ENCODE measurements around the gene CXCR5. TPM values are rescaled to one million over a fixed set of nuclear protein-coding genes. Genes with fewer than 3 reads are reported as not detected.

The CXCR5 gene
- polyA plus RNA-seq, 1 donor (not counting 4 experiments of a cell fraction or from before 2014, with no cell fraction given) = not detected

DNA sequence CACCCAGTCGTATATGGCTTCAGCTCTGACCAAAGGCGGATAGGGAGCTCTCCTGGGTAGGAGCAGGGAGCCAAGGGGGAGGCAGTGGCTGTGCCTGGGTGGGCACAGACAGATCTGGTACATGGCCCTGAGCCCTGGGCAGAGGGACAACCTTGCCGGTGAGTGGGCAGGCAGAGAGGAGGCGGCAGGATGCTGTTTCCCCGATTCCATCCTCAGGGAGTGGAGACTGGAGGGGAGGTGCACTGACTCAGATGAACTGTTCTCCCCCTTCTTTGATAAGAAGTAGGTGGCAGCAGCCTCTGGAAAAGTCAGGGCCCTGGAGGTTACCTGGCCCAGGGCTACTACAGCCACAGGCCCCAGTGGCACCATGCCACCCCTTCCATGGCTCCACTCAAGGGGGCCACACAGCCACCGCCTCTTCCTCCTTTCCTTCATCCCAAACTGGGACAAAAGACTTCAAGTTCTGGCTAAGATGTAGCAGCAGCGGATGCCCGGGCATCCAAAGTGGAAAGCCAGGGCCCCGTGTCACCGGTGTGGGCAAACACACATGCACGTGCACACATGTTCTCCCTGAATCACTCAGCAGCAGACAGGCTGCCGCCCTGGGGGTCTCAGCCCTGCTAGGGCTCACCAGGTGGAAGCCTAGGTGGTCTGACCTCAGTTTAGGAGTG lies 13.4 kb downstream of the CXCR5 start:
- Histone ChIP-seq H3K9ac (ENCODE audit: control insufficient read depth, extremely low read depth, insufficient read depth, low read length) (no peak overlapping the region), H3K27ac (ENCODE audit: control insufficient read depth, insufficient read depth, low read length) (no peak overlapping the region), H3K27me3 (ENCODE audit: control insufficient read depth, extremely low read depth, insufficient read depth, low read length) (no peaks in the 10 kb centered on the region), H3K4me3 (ENCODE audit: control insufficient read depth in 2 of 3, extremely low read depth in 1 of 3, insufficient read depth in 2 of 3, low read depth in 1 of 3, low read length in 3 of 3) (no peak overlapping the region), H3K36me3 (ENCODE audit: control insufficient read depth in 2 of 2, extremely low read depth in 1 of 2, insufficient read depth in 2 of 2, low read length in 2 of 2) (peaks cover 22 to 40% of the 10 kb centered on the region in 2 experiments), H4K20me1 (ENCODE audit: control insufficient read depth, extremely low read depth, insufficient read depth, low read length) (peaks cover 11% of the 10 kb centered on the region), H3K79me2 (ENCODE audit: control insufficient read depth, insufficient read depth, low read length) (peaks cover 12% of the 10 kb centered on the region), H3K4me2 (ENCODE audit: control insufficient read depth, extremely low read depth, insufficient read depth, low read depth, low read length) (no peak overlapping the region), H2AFZ (ENCODE audit: control insufficient read depth, low read length) (no peak overlapping the region), H3K4me1 (ENCODE audit: control insufficient read depth, extremely low read depth, insufficient read depth, low read length) (no peaks in the 10 kb centered on the region), H3K9me1 (ENCODE audit: control insufficient read depth, extremely low read depth, insufficient read depth, low read length) (no peaks in the 10 kb centered on the region), H3K9me3 (ENCODE audit: control insufficient read depth, low read depth, low read length) (no peaks in the 10 kb centered on the region)
- dilution Hi-C loops (cut with MboI; ENCODE audit: extremely low pct_ligation_motif_present, low sequenced_read_pairs) = no loop called here
- TF ChIP-seq EZH2 (IDR thresholded peaks at IDR 0.05; ENCODE audit: low read length) = no peak
- TF ChIP-seq, protein P1, sequence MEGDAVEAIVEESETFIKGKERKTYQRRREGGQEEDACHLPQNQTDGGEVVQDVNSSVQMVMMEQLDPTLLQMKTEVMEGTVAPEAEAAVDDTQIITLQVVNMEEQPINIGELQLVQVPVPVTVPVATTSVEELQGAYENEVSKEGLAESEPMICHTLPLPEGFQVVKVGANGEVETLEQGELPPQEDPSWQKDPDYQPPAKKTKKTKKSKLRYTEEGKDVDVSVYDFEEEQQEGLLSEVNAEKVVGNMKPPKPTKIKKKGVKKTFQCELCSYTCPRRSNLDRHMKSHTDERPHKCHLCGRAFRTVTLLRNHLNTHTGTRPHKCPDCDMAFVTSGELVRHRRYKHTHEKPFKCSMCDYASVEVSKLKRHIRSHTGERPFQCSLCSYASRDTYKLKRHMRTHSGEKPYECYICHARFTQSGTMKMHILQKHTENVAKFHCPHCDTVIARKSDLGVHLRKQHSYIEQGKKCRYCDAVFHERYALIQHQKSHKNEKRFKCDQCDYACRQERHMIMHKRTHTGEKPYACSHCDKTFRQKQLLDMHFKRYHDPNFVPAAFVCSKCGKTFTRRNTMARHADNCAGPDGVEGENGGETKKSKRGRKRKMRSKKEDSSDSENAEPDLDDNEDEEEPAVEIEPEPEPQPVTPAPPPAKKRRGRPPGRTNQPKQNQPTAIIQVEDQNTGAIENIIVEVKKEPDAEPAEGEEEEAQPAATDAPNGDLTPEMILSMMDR (optimal IDR thresholded peaks at IDR 0.05 in 1 of 3, IDR thresholded peaks at IDR 0.05 in 1 of 3, conservative IDR thresholded peaks at IDR 0.05 in 1 of 3; ENCODE audit: extremely low read depth in 1 of 3, insufficient read depth in 2 of 3, low read length in 3 of 3) = no peak
- DNase-seq (ENCODE audit: low read depth, low spot score) = no peak
- no peak for FAIRE-seq

DNA sequence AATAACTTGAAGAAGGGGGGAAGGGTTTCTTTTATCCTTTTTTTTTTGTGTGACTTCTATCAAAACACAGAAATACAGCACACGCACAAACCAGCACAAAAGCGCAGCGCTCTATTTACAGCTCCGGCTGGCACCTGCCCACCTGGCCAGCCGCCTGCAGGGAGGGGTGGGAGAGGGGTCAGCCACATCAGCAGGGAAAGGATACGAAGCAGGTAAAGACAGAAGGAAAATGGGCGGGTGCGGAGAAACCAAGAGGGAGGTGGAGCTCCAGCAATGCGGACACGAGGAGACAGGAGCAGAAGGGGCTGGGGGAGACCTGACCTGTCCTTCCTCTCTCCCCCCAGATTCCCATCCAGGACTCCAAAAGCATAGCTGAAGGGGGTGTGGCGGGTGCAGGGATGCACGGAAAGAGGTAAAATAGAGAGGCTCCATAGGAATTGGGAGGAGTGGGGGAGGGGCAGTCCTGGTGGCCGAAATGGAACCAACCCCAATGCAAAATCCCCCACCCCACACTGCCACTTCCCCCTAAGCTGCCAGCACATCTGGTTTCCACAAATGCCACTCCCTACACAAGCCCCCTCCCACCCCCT lies 14.1 kb downstream of the CXCR5 start:
- H3K36me3 ChIP-seq (ENCODE audit: control insufficient read depth in 2 of 2, extremely low read depth in 1 of 2, insufficient read depth in 2 of 2, low read length in 2 of 2) = peaks cover 22 to 42% of the 10 kb centered on the region in 2 experiments
- no peaks in the 10 kb centered on the region for H3K27me3 ChIP-seq (ENCODE audit: control insufficient read depth, extremely low read depth, insufficient read depth, low read length)
- dilution Hi-C loops (cut with MboI; ENCODE audit: extremely low pct_ligation_motif_present, low sequenced_read_pairs) = no loop called here
- peaks cover 11% of the 10 kb centered on the region for H4K20me1 ChIP-seq (ENCODE audit: control insufficient read depth, extremely low read depth, insufficient read depth, low read length)
- H3K4me1 ChIP-seq (ENCODE audit: control insufficient read depth, extremely low read depth, insufficient read depth, low read length) = no peaks in the 10 kb centered on the region
- H2AFZ ChIP-seq (ENCODE audit: control insufficient read depth, low read length) = no peak overlapping the region
- peaks cover 13% of the 10 kb centered on the region for H3K79me2 ChIP-seq (ENCODE audit: control insufficient read depth, insufficient read depth, low read length)
- TF ChIP-seq, protein P1 (optimal IDR thresholded peaks at IDR 0.05 in 1 of 3, IDR thresholded peaks at IDR 0.05 in 1 of 3, conservative IDR thresholded peaks at IDR 0.05 in 1 of 3; ENCODE audit: extremely low read depth in 1 of 3, insufficient read depth in 2 of 3, low read length in 3 of 3) = no peak
- TF ChIP-seq EZH2 (IDR thresholded peaks at IDR 0.05; ENCODE audit: low read length) = no peak
- H3K27ac ChIP-seq (ENCODE audit: control insufficient read depth, insufficient read depth, low read length) = no peak overlapping the region
- H3K4me2 ChIP-seq (ENCODE audit: control insufficient read depth, extremely low read depth, insufficient read depth, low read depth, low read length) = no peak overlapping the region
- no peaks in the 10 kb centered on the region for H3K9me1 ChIP-seq (ENCODE audit: control insufficient read depth, extremely low read depth, insufficient read depth, low read length)
- FAIRE-seq = no peak
- no peaks in the 10 kb centered on the region for H3K9me3 ChIP-seq (ENCODE audit: control insufficient read depth, low read depth, low read length)
- H3K9ac ChIP-seq (ENCODE audit: control insufficient read depth, extremely low read depth, insufficient read depth, low read length) = no peak overlapping the region
- no peak for DNase-seq (ENCODE audit: low read depth, low spot score)
- H3K4me3 ChIP-seq (ENCODE audit: control insufficient read depth in 2 of 3, extremely low read depth in 1 of 3, insufficient read depth in 2 of 3, low read depth in 1 of 3, low read length in 3 of 3) = no peak overlapping the region

All from keratinocyte (primary cell).